H1 (cell line): ENCODE data around the gene MAN1C1. TPM values are rescaled to one million over a fixed set of nuclear protein-coding genes. Genes with fewer than 3 reads are reported as not detected.
A peak's percentile ranks its signal among the peaks of the same experiment; 100 is the strongest.

ENCODE experiments used
- CTCF ChIA-PET: fragments of 300-600 bp; sonication (Branson Sonifier 250); formaldehyde crosslinking; loops from one replicate; lab custom pipeline; 2021; ENCODE audit not compliant: partially characterized antibody; lab: Charles Lee
- POLR2A ChIA-PET: fragments of 300-600 bp; sonication (Branson Sonifier 250); formaldehyde crosslinking; loops from one replicate; lab custom pipeline; 2021; ENCODE audit warnings: inconsistent platforms; ENCODE audit not compliant: partially characterized antibody; lab: Charles Lee
- DNase-seq, 2 experiments: peaks; one replicate each; pipeline versions ENCODE4 v3.0.0 to v3.0.0-alpha.2; 2010 to 2022; ENCODE audit warnings: low spot score in 2 of 2, low read depth in 1 of 2, mixed read lengths in 1 of 2
- FAIRE-seq: peaks from 2 replicates; lab custom pipeline; 2011; peaks lifted over from hg19 to GRCh38; lab: Jason Lieb, UNC
- H2AFZ ChIP-seq: 2 replicates; pipeline ENCODE4 v1.8.1; 2012; ENCODE audit warnings: low read length, inconsistent platforms
- H2AK5ac ChIP-seq: 2 replicates; pipeline ENCODE4 v1.6.1; 2013; ENCODE audit warnings: low read depth, low read length
- H2BK120ac ChIP-seq: replicated peaks from 2 replicates; pipeline ENCODE3; 2013; ENCODE audit warnings: low read depth, low read length, inconsistent platforms
- H2BK12ac ChIP-seq: 2 replicates; pipeline ENCODE4 v1.6.1; 2013; ENCODE audit warnings: low read depth, low read length
- H2BK15ac ChIP-seq: 2 replicates; pipeline ENCODE4 v1.6.1; 2013; ENCODE audit warnings: low read length
- H2BK20ac ChIP-seq: 2 replicates; pipeline ENCODE4 v1.6.1; 2013; ENCODE audit warnings: low read length
- H2BK5ac ChIP-seq: 2 replicates; pipeline ENCODE4 v1.6.1; 2013; ENCODE audit warnings: low read depth, low read length
- H3K14ac ChIP-seq: 2 replicates; pipeline ENCODE4 v1.6.1; 2013; ENCODE audit warnings: inconsistent platforms; ENCODE audit not compliant: insufficient read length
- H3K18ac ChIP-seq: 2 replicates; pipeline ENCODE4 v1.6.1; 2013; ENCODE audit warnings: low read length; ENCODE audit errors: extremely low read depth
- H3K23ac ChIP-seq: 2 replicates; pipeline ENCODE4 v1.6.1; 2013; ENCODE audit warnings: inconsistent platforms; ENCODE audit not compliant: insufficient read length
- H3K23me2 ChIP-seq: 2 replicates; pipeline ENCODE4 v1.6.1; 2013; ENCODE audit warnings: low read depth, low read length
- H3K27ac ChIP-seq: 2 replicates; pipeline ENCODE4 v1.6.1; 2011; ENCODE audit warnings: low read depth, low read length, inconsistent platforms
- H3K27me3 ChIP-seq, 4 experiments: replicated peaks in 1 of 4; 1 replicate in 1 of 4; 2 replicates in 3 of 4; pipeline versions ENCODE4 v1.6.1 to v1.8.1; 2011 to 2013; ENCODE audit warnings: low read length in 3 of 4, mild to moderate bottlenecking in 3 of 4, inconsistent platforms in 2 of 4, mixed read lengths in 2 of 4, moderate library complexity in 1 of 4; ENCODE audit not compliant: control insufficient read depth in 3 of 4, insufficient read depth in 3 of 4; ENCODE audit errors: extremely low read depth in 1 of 4
- H3K36me3 ChIP-seq, 4 experiments: 2 replicates each; pipeline versions ENCODE4 v1.6.1 to v1.8.1; 2011 to 2013; ENCODE audit warnings: mild to moderate bottlenecking in 4 of 4, low read length in 3 of 4, moderate library complexity in 2 of 4, control low read depth in 1 of 4, inconsistent platforms in 1 of 4; ENCODE audit not compliant: insufficient read depth in 4 of 4, control insufficient read depth in 2 of 4
- H3K4ac ChIP-seq: replicated peaks from 2 replicates; pipeline ENCODE3; 2013; ENCODE audit warnings: low read length, low read depth, mixed read lengths, inconsistent platforms; ENCODE audit not compliant: insufficient read length
- H3K4me1 ChIP-seq, 4 experiments: replicated peaks in 1 of 4; 1 replicate in 1 of 4; 2 replicates in 3 of 4; pipeline versions ENCODE4 v1.6.1 to v1.8.1; 2011 to 2013; ENCODE audit warnings: low read length in 3 of 4, inconsistent platforms in 2 of 4, mixed read lengths in 1 of 4; ENCODE audit not compliant: insufficient read depth in 4 of 4, control insufficient read depth in 3 of 4
- H3K4me2 ChIP-seq, 2 experiments: 2 replicates each; pipeline versions ENCODE4 v1.6.1 to v1.8.1; 2011 to 2013; ENCODE audit warnings: low read depth in 2 of 2, low read length in 2 of 2, control low read depth in 1 of 2, inconsistent platforms in 1 of 2, mild to moderate bottlenecking in 1 of 2; ENCODE audit not compliant: insufficient read depth in 1 of 2
- H3K4me3 ChIP-seq, 4 experiments: fragments of 200-600, 300-600 bp in 1 of 4; sonication (generic), shearing (Covaris generic), sonication (Bioruptor Twin) in 1 of 4; 2 replicates each; pipeline versions ENCODE4 v1.5.1 to v1.8.1; 2011 to 2016; ENCODE audit warnings: low read length in 4 of 4, low read depth in 3 of 4, control low read depth in 2 of 4, inconsistent platforms in 2 of 4, mild to moderate bottlenecking in 2 of 4, mixed read lengths in 1 of 4, moderate library complexity in 1 of 4; ENCODE audit not compliant: insufficient read depth in 2 of 4; ENCODE audit errors: extremely low read depth in 1 of 4
- H3K56ac ChIP-seq: replicated peaks from 2 replicates; pipeline ENCODE3; 2013; ENCODE audit warnings: low read depth, mild to moderate bottlenecking, mixed read lengths, low read length, inconsistent platforms; ENCODE audit not compliant: insufficient read length
- H3K79me1 ChIP-seq: 2 replicates; pipeline ENCODE4 v1.6.1; 2013; ENCODE audit warnings: low read depth, low read length, control low read depth
- H3K79me2 ChIP-seq, 2 experiments: 2 replicates each; pipeline versions ENCODE4 v1.6.1 to v1.8.1; 2012 to 2013; ENCODE audit warnings: low read length in 2 of 2, mild to moderate bottlenecking in 2 of 2, inconsistent platforms in 1 of 2; ENCODE audit not compliant: insufficient read depth in 2 of 2, control insufficient read depth in 1 of 2
- H3K9ac ChIP-seq, 4 experiments: replicated peaks in 1 of 4; 1 replicate in 1 of 4; 2 replicates in 3 of 4; pipeline versions ENCODE4 v1.6.1 to v1.8.1; 2011 to 2013; ENCODE audit warnings: low read depth in 3 of 4, low read length in 3 of 4, control low read depth in 2 of 4, mild to moderate bottlenecking in 2 of 4, moderate library complexity in 2 of 4, inconsistent platforms in 1 of 4; ENCODE audit errors: extremely low read depth in 1 of 4
- H3K9me3 ChIP-seq, 2 experiments: 2 replicates each; pipeline versions ENCODE4 v1.6.1 to v1.8.1; 2012 to 2013; ENCODE audit warnings: mild to moderate bottlenecking in 2 of 2, moderate library complexity in 2 of 2, control low read depth in 1 of 2, inconsistent platforms in 1 of 2, low read depth in 1 of 2, low read length in 1 of 2, mixed read lengths in 1 of 2; ENCODE audit not compliant: insufficient read depth in 2 of 2
- H4K20me1 ChIP-seq, 2 experiments: replicated peaks in 1 of 2; 2 replicates each; pipeline versions ENCODE3 to v1.8.1; 2011 to 2013; ENCODE audit warnings: inconsistent platforms in 2 of 2, low read length in 2 of 2, mild to moderate bottlenecking in 1 of 2; ENCODE audit not compliant: insufficient read depth in 2 of 2, control insufficient read depth in 1 of 2
- H4K5ac ChIP-seq: 2 replicates; pipeline ENCODE4 v1.6.1; 2013; ENCODE audit warnings: low read length, low read depth, mixed read lengths, inconsistent platforms; ENCODE audit not compliant: insufficient read length
- H4K8ac ChIP-seq: 2 replicates; pipeline ENCODE4 v1.8.0; 2013; ENCODE audit warnings: mild to moderate bottlenecking, moderate library complexity, low read length, inconsistent platforms; ENCODE audit not compliant: insufficient read depth; ENCODE audit errors: extremely low read depth
- H4K91ac ChIP-seq: replicated peaks from 2 replicates; pipeline ENCODE3; 2013; ENCODE audit warnings: low read length, mixed read lengths, inconsistent platforms; ENCODE audit not compliant: insufficient read length
- BCL11A ChIP-seq, 2 experiments: IDR thresholded peaks; one replicate each; pipeline ENCODE4 v1.6.1; 2011; ENCODE audit warnings: low read depth in 2 of 2, low read length in 2 of 2, mild to moderate bottlenecking in 2 of 2
- CBX5 ChIP-seq: fragments of 300-800, 300-1000 bp; sonication (generic); IDR thresholded peaks from 2 replicates; pipeline ENCODE4 v1.7.1; 2016; ENCODE audit warnings: antibody characterized with exemption, low read length, low read depth
- EP300 ChIP-seq, 2 experiments: IDR thresholded peaks; 1 replicate in 1 of 2; 2 replicates in 1 of 2; pipeline ENCODE4 v1.6.1; 2011 to 2012; ENCODE audit warnings: low read depth in 2 of 2, low read length in 2 of 2, mild to moderate bottlenecking in 2 of 2, borderline replicate concordance in 1 of 2, inconsistent platforms in 1 of 2, moderate library complexity in 1 of 2
- EZH2 ChIP-seq: fragments of 200-600 bp; sonication (generic); IDR thresholded peaks from 2 replicates; pipeline ENCODE4 v1.7.1; 2012; ENCODE audit warnings: low read depth, mild to moderate bottlenecking, moderate library complexity, low read length, inconsistent platforms; ENCODE audit not compliant: severe bottlenecking
- KDM1A ChIP-seq: fragments of 200-600, 300-600 bp; sonication (generic); IDR thresholded peaks from 2 replicates; pipeline ENCODE4 v1.7.1; 2016; ENCODE audit warnings: mild to moderate bottlenecking, low read length, borderline replicate concordance
- NANOG ChIP-seq: IDR thresholded peaks from 2 replicates; pipeline ENCODE4 v1.6.1; 2011; ENCODE audit warnings: low read length, low read depth, mild to moderate bottlenecking, inconsistent platforms; ENCODE audit not compliant: insufficient read depth, poor library complexity, severe bottlenecking
- POLR2A ChIP-seq, 2 experiments: IDR thresholded peaks; 1 replicate in 1 of 2; 2 replicates in 1 of 2; pipeline ENCODE4 v1.6.1; 2011; ENCODE audit warnings: low read depth in 2 of 2, low read length in 2 of 2, mild to moderate bottlenecking in 2 of 2; ENCODE audit errors: control extremely low read depth in 1 of 2
- RAD21 ChIP-seq, 2 experiments: IDR thresholded peaks in 1 of 2; conservative IDR thresholded peaks in 1 of 2; 2 replicates each; pipeline ENCODE4 v1.6.1; 2011; ENCODE audit warnings: low read depth in 2 of 2, low read length in 2 of 2, improper control_type of control experiment in 1 of 2, inconsistent platforms in 1 of 2, mild to moderate bottlenecking in 1 of 2, moderate library complexity in 1 of 2
- SIN3A ChIP-seq, 2 experiments: IDR thresholded peaks in 1 of 2; conservative IDR thresholded peaks in 1 of 2; 2 replicates each; pipeline ENCODE4 v1.6.1; 2011 to 2012; ENCODE audit warnings: low read length in 2 of 2, improper control_type of control experiment in 1 of 2, low read depth in 1 of 2, mild to moderate bottlenecking in 1 of 2
- TEAD4 ChIP-seq: IDR thresholded peaks from 2 replicates; pipeline ENCODE4 v1.6.1; 2012; ENCODE audit warnings: low read depth, low read length, inconsistent platforms, mixed read lengths
- WGBS, 2 experiments: shearing (Covaris generic) in 1 of 2; methylation state at CpG; one replicate each; pipeline versions ENCODE4 v1.1.6 to v1.1.7; 2013 to 2015; ENCODE audit warnings: low lambda C conversion rate in 2 of 2, mixed read lengths in 2 of 2, inconsistent platforms in 1 of 2, low coverage in 1 of 2, missing lambda C conversion rate in 1 of 2; ENCODE audit not compliant: insufficient replicate concordance in 2 of 2, insufficient coverage in 1 of 2, insufficient read length in 1 of 2; ENCODE audit errors: extremely low coverage in 1 of 2, missing lambda C conversion rate in 1 of 2; 5-methylcytosine and 5-hydroxymethylcytosine counted together
- polyA plus RNA-seq, 7 experiments: library from polyadenylated mRNA; depleted of rRNA in 3 of 7; stranded (reverse) in 5 of 7; unstranded in 2 of 7; fragments of >200 nt in 5 of 7; fragments of 200-250 nt in 2 of 7; gene quantifications; 1 replicate in 5 of 7; 2 replicates in 1 of 7; 4 replicates in 1 of 7; pipeline versions ENCODE4 v1.2.1 to v1.2.3, GENCODE V29; 2011 to 2013; ENCODE audit warnings: missing spikeins in 2 of 7, mixed read lengths in 2 of 7
- total RNA-seq: library from RNA; stranded (reverse); fragmentation: NEBNext Ultra II Directional; extraction: Animal tissue kit (Norgen Biotek cat#: 25700); gene quantifications from 2 replicates; pipeline ENCODE4 v1.2.1, GENCODE V29; 2021

Gene MAN1C1
- total and polyA plus RNA-seq, 2 of the 8 experiments (the other 6 are each of a cell fraction or from before 2014, with no cell fraction given), result 7.8 to 15.2 TPM

DNA sequence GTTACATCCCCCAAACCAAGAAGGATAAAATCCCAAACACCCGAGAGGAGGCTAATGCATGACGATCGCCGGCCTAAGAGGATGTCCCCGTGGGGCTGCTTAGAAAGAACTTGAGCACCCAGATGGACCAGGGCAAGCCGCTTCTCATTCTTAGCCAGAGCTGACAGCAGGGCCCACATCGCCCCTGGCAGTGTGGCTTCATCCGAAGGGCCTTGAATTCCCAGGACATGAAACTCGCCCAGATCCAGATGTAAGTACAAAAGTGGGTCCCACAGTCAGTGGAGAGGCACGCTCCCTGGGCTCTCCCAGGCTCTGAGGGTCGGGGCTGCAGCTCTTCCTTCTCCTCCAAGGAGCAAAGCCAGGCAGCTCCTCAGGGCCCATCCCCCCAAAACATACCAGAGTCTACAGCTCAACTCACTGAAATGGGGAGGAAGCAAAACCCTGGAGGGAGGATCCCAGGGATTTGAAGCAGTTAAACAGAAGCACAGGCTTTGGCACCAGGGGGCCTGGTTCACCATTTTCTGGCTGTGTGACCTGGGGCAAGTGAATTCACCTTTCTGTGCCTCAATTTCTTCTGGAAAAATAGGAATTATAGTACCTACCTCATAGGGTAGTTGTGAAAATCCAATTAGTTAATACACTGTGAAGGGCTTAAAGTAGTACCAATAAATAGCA lies 85.6 kb downstream of the MAN1C1 start:
- Histone ChIP-seq H3K14ac (no peak overlapping the region), H2BK20ac (peak overlapping the region; percentile 29; the same call in 1 of the 2 replicates), H3K4me2 (peak overlapping the region; percentile 54 to 60; a peak in 3 of 4 replicates), H4K91ac (no peak overlapping the region), H3K27ac (peak overlapping the region; percentile 43; the same call in 1 of the 2 replicates), H3K23ac (no peak overlapping the region), H3K23me2 (no peaks in the 10 kb centered on the region), H3K4ac (peak overlapping the region; percentile 27), H3K9me3 (no peaks in the 10 kb centered on the region), H3K56ac (no peak overlapping the region), H2AFZ (no peak overlapping the region), H3K18ac (peak overlapping the region; percentile 92), H3K4me3 (0 out of 8 replicates have a peak overlapping the region, but pooled peaks of 1 of the 4 experiments have one; percentile 8), H2BK120ac (no peak overlapping the region), H2AK5ac (no peak overlapping the region), H2BK15ac (no peak overlapping the region; the same call in 1 of the 2 replicates), H3K4me1 (peaks cover 30 to 41% (median 37%) of the 10 kb centered on the region in 4 experiments), H4K8ac (peak overlapping the region; percentile 85; the same call in 1 of the 2 replicates), H4K20me1 (no peaks in the 10 kb centered on the region), H3K36me3 (no peaks in the 10 kb centered on the region), H2BK12ac (peak overlapping the region; percentile 60; the same call in 1 of the 2 replicates), H4K5ac (peak overlapping the region; percentile 38), H3K9ac (no peak overlapping the region), H3K27me3 (no peaks in the 10 kb centered on the region), H3K79me1 (no peaks in the 10 kb centered on the region), H3K79me2 (no peaks in the 10 kb centered on the region), H2BK5ac (peak overlapping the region; percentile 68; the same call in 1 of the 2 replicates)
- FAIRE-seq (peak; percentile 85), DNase-seq (no peak)
- ChIA-PET POLR2A (interaction anchor here (0.5 to 1.3 kb wide), 4 partner anchors 45 to 183 kb away, joined by 3 read pairs; no protein-coding TSS in a partner anchor), CTCF (interaction anchor here (0.6 to 4.2 kb wide), 13 partner anchors 7 to 286 kb away, joined by 3 to 18 read pairs (median 4); partner anchors contain the start of gene SELENON)
- WGBS, 2 experiments, result 66% methylated on average over 11 of the region's 11 CpGs; no CpG with 5 or more reads in 1 of the 2 experiments
- TF ChIP-seq CBX5 (no peak), SIN3A (conservative IDR thresholded peaks at IDR 0.05 in 1 of 2, IDR thresholded peaks at IDR 0.05 in 1 of 2; ENCODE audit: low read depth in 1 of 2, low read length in 2 of 2) (no peak), BCL11A (IDR thresholded peaks at IDR 0.05; ENCODE audit: low read depth in 2 of 2, low read length in 2 of 2) (no peak), EP300 (IDR thresholded peaks at IDR 0.05; ENCODE audit: borderline replicate concordance in 1 of 2, low read depth in 2 of 2, low read length in 2 of 2) (peak in 1 of 2 experiments; percentile 61; a peak in 1 of 3 replicates), RAD21 (IDR thresholded peaks at IDR 0.05 in 1 of 2, conservative IDR thresholded peaks at IDR 0.05 in 1 of 2; ENCODE audit: low read depth in 2 of 2, low read length in 2 of 2) (peak in 1 of 2 experiments; percentile 35; a peak in 1 of 4 replicates), TEAD4 (peak; percentile 54; the same call in 1 of the 2 replicates), KDM1A (peak; percentile 98), EZH2 (no peak), POLR2A (IDR thresholded peaks at IDR 0.05; ENCODE audit: control extremely low read depth in 1 of 2, low read depth in 2 of 2, low read length in 2 of 2) (peak in 1 of 2 experiments; percentile 26; a peak in 1 of 3 replicates), NANOG (no peak)
